Cardiac muscle cell (in vitro differentiated cells and primary cell): ENCODE data around the gene TEX36. TPM values are rescaled to one million over a fixed set of nuclear protein-coding genes. Genes with fewer than 3 reads are reported as not detected.
"Not testable (repeated sequence)": the region's sequence is repeated elsewhere in the genome, so short reads cannot be mapped to it uniquely, and the experiment has no call there.

Experiments
- DNase-seq, 2 donors: peaks; one replicate each; pipeline versions ENCODE4 v3.0.0 to v3.0.0-alpha.2; 2010 to 2017; ENCODE audit warnings: low read depth in 1 of 2, low spot score in 1 of 2
- H3K27ac ChIP-seq: fragments of 200-600 bp; sonication (generic); 2 replicates; pipeline ENCODE4 v1.5.1; 2016
- H3K27me3 ChIP-seq: fragments of 200-600 bp; sonication (generic); 2 replicates; pipeline ENCODE4 v1.6.0; 2016; ENCODE audit warnings: control low read depth
- H3K36me3 ChIP-seq: fragments of 200-600 bp; sonication (generic); 2 replicates; pipeline ENCODE4 v1.5.1; 2016; ENCODE audit warnings: control low read depth
- H3K4me1 ChIP-seq: fragments of 200-600 bp; sonication (generic); 2 replicates; pipeline ENCODE4 v1.8.1; 2017; ENCODE audit warnings: low read depth, mild to moderate bottlenecking, mixed run types
- H3K4me3 ChIP-seq: fragments of 200-600 bp; sonication (generic); 2 replicates; pipeline ENCODE4 v1.5.1; 2016; ENCODE audit warnings: mild to moderate bottlenecking
- H3K9me3 ChIP-seq: fragments of 200-600 bp; sonication (generic); 2 replicates; pipeline ENCODE4 v1.5.1; 2017; ENCODE audit warnings: low read depth, mild to moderate bottlenecking, control low read depth
- polyA plus RNA-seq: library from polyadenylated mRNA; unstranded; fragments of >200 nt; fragmentation: Nextera tagmentation; extraction: Ambion mirVana; gene quantifications from 2 replicates; pipeline ENCODE4 v1.2.1, GENCODE V29; 2016
- total RNA-seq: library from RNA; depleted of rRNA; stranded (reverse); fragments of >200 nt; gene quantifications from 2 replicates; pipeline ENCODE4 v1.2.3, GENCODE V29; 2016
- TF ChIP-seq, protein P1 (sequence below): IDR thresholded peaks from 2 replicates; pipeline ENCODE4 v1.5.1; 2012; ENCODE audit warnings: low read depth, mild to moderate bottlenecking, low read length

TEX36 gene
- total and polyA plus RNA-seq, 2 experiments from 2014 or later = not detected

DNA sequence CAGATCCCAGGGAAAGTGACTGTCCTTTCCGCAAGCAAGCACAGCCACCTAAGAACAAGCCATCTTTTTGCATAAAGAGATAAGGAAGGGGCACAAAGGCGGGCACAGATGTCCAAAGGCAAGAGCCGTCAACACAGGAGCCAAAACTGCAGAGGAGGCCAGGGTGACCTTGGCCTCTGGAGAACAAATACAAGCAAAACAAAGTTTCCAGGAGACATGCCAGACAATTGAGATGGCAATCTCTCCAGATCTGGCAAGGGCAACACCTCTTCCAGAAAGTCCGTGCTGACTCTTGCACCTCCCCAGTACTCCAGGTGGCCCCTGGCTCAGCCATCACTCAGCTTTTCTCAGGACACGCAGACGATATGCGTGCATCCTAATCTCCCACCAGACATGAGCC lies 58.2 kb downstream of the TEX36 start:
- Histone ChIP-seq H3K9me3 (no peaks in the 10 kb centered on the region), H3K27me3 (no peaks in the 10 kb centered on the region), H3K4me3 (no peak overlapping the region), H3K36me3 (no peaks in the 10 kb centered on the region), H3K4me1 (no peaks in the 10 kb centered on the region), H3K27ac (no peak overlapping the region)
- TF ChIP-seq, protein P1, sequence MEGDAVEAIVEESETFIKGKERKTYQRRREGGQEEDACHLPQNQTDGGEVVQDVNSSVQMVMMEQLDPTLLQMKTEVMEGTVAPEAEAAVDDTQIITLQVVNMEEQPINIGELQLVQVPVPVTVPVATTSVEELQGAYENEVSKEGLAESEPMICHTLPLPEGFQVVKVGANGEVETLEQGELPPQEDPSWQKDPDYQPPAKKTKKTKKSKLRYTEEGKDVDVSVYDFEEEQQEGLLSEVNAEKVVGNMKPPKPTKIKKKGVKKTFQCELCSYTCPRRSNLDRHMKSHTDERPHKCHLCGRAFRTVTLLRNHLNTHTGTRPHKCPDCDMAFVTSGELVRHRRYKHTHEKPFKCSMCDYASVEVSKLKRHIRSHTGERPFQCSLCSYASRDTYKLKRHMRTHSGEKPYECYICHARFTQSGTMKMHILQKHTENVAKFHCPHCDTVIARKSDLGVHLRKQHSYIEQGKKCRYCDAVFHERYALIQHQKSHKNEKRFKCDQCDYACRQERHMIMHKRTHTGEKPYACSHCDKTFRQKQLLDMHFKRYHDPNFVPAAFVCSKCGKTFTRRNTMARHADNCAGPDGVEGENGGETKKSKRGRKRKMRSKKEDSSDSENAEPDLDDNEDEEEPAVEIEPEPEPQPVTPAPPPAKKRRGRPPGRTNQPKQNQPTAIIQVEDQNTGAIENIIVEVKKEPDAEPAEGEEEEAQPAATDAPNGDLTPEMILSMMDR = no peak
- DNase-seq = no peak

DNA sequence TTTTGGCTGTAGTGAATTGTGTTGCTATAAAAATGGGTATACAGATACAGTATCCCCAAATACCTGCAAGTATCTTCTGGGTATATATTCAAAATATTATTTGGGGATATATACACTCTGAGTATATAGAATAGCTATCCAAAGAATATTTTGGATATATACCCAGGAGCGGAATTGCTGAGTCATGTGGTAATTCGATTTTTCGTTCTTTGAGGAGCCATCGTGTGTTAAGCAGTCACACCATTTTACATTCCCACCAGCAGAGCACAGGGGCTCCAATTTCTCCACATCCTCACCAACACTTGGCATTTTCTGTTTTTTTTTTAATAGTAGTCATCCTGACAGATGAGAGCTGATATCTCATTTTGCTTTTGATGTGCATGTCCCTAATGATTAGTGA lies 61.9 kb downstream of the TEX36 start:
- Histone ChIP-seq H3K9me3 (no peaks in the 10 kb centered on the region), H3K4me1 (no peaks in the 10 kb centered on the region), H3K27me3 (no peaks in the 10 kb centered on the region), H3K27ac (no peak overlapping the region), H3K4me3 (no peak overlapping the region), H3K36me3 (no peaks in the 10 kb centered on the region)
- TF ChIP-seq, protein P1 = no peak
- DNase-seq = no peak

GRCh38 chr10:125620401-125620800 lies 62.6 kb downstream of the TEX36 start:
- Histone ChIP-seq H3K4me3 (no peak overlapping the region), H3K27me3 (no peaks in the 10 kb centered on the region), H3K36me3 (no peaks in the 10 kb centered on the region), H3K9me3 (no peaks in the 10 kb centered on the region), H3K4me1 (no peaks in the 10 kb centered on the region), H3K27ac (no peak overlapping the region)
- DNase-seq = no peak
- TF ChIP-seq, protein P1 = no peak

GRCh38 chr10:125613062-125613461 lies 69.9 kb downstream of the TEX36 start:
- not testable (repeated sequence) for H3K4me1 ChIP-seq, H3K27me3 ChIP-seq, DNase-seq, H3K9me3 ChIP-seq, H3K36me3 ChIP-seq, H3K4me3 ChIP-seq, H3K27ac ChIP-seq

GRCh38 chr10:125611756-125612155 lies 71.2 kb downstream of the TEX36 start:
- TF ChIP-seq, protein P1 = no peak

DNA sequence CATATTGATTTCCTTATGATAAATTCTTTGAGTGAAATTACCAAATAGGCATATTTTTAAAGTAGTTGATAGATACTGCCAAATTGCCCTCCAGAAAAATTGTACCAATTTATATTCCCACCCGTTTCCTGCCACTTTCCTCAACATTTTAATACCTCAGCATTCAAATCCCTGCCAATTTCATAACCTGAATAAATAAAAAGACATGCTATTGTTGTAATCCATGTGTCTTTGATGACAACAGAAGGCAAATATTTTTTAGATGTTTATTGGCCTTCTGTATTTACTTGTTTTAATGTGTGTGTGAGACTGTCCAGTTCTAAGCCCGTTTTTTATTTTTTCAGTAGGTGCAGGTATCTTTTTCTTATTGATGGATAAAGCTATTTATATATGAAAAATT lies 71.7 kb downstream of the TEX36 start:
- Histone ChIP-seq H3K27ac (no peak overlapping the region), H3K9me3 (no peaks in the 10 kb centered on the region), H3K27me3 (no peaks in the 10 kb centered on the region), H3K36me3 (no peaks in the 10 kb centered on the region), H3K4me1 (no peaks in the 10 kb centered on the region), H3K4me3 (no peak overlapping the region)
- DNase-seq = no peak
- TF ChIP-seq, protein P1 = no peak

More at GRCh38 chr10:125611756-125612155, 71.2 kb downstream of the TEX36 start:
- Histone ChIP-seq H3K9me3 (no peaks in the 10 kb centered on the region), H3K27ac (no peak overlapping the region), H3K4me1 (no peaks in the 10 kb centered on the region), H3K27me3 (no peaks in the 10 kb centered on the region), H3K4me3 (no peak overlapping the region), H3K36me3 (no peaks in the 10 kb centered on the region)
- no peak for DNase-seq
